HepG2 (cell line): Measurements from ENCODE around the gene AK3. TPM values are rescaled to one million over a fixed set of nuclear protein-coding genes. Genes with fewer than 3 reads are reported as not detected.
A peak's percentile ranks its signal among the peaks of the same experiment; 100 is the strongest.

Source experiments
- AHR ChIP-seq: IDR thresholded peaks from 2 replicates; pipeline ENCODE4 v1.6.1; 2018; ENCODE audit warnings: missing genetic modification reagents, missing compliant biosample characterization
- ARHGAP35 ChIP-seq: sonication (generic); formaldehyde crosslinking; IDR thresholded peaks from 2 replicates; pipeline ENCODE4 v1.9.0; 2022; ENCODE audit warnings: mild to moderate bottlenecking, inconsistent platforms, moderate library complexity, missing genetic modification reagents, borderline replicate concordance
- FOSL2 ChIP-seq: sonication (generic); formaldehyde crosslinking; IDR thresholded peaks from 2 replicates; pipeline ENCODE4 v1.4.0; 2020; ENCODE audit warnings: missing genetic modification reagents
- FOXK1 ChIP-seq: sonication (generic); formaldehyde crosslinking; IDR thresholded peaks from 2 replicates; pipeline ENCODE4 v1.4.0; 2020; ENCODE audit warnings: low read depth, missing genetic modification reagents, borderline replicate concordance
- HOXA7 ChIP-seq: sonication (generic); formaldehyde crosslinking; IDR thresholded peaks from 2 replicates; pipeline ENCODE4 v1.8.1; 2022; ENCODE audit warnings: mild to moderate bottlenecking, missing genetic modification reagents, moderate library complexity
- IKZF4 ChIP-seq: sonication (generic); formaldehyde crosslinking; IDR thresholded peaks from 2 replicates; pipeline ENCODE4 v1.5.1; 2020; ENCODE audit warnings: borderline replicate concordance, mild to moderate bottlenecking, low read depth, missing genetic modification reagents; ENCODE audit errors: not compliant biosample characterization
- JDP2 ChIP-seq: sonication (generic); formaldehyde crosslinking; IDR thresholded peaks from 2 replicates; pipeline ENCODE4 v1.8.1; 2022; ENCODE audit warnings: missing genetic modification reagents, borderline replicate concordance
- KLF11 ChIP-seq: IDR thresholded peaks from 2 replicates; pipeline ENCODE4 v1.6.1; 2016; ENCODE audit warnings: missing compliant biosample characterization
- MED13 ChIP-seq: sonication (generic); formaldehyde crosslinking; IDR thresholded peaks from 2 replicates; pipeline ENCODE4 v1.5.0; 2020; ENCODE audit warnings: missing genetic modification reagents
- PAX8 ChIP-seq: sonication (generic); formaldehyde crosslinking; IDR thresholded peaks from 2 replicates; pipeline ENCODE4 v1.8.0; 2022; ENCODE audit warnings: mild to moderate bottlenecking, missing genetic modification reagents, borderline replicate concordance
- PHF8 ChIP-seq: sonication (generic); formaldehyde crosslinking; IDR thresholded peaks from 2 replicates; pipeline ENCODE4 v1.5.0; 2020; ENCODE audit warnings: missing genetic modification reagents
- SALL1 ChIP-seq: sonication (generic); formaldehyde crosslinking; IDR thresholded peaks from 2 replicates; pipeline ENCODE4 v1.8.0; 2022; ENCODE audit warnings: mild to moderate bottlenecking, missing genetic modification reagents
- XBP1 ChIP-seq: sonication (generic); formaldehyde crosslinking; IDR thresholded peaks from 2 replicates; pipeline ENCODE4 v1.5.0; 2020; ENCODE audit warnings: missing genetic modification reagents
- ZNF264 ChIP-seq: sonication (generic); formaldehyde crosslinking; IDR thresholded peaks from 2 replicates; pipeline ENCODE4 v1.4.0; 2020; ENCODE audit warnings: missing genetic modification reagents
- ZNF430 ChIP-seq: sonication (generic); formaldehyde crosslinking; IDR thresholded peaks from 2 replicates; pipeline ENCODE4 v1.9.0; 2021; ENCODE audit warnings: mild to moderate bottlenecking, missing genetic modification reagents
- ZNF501 ChIP-seq: sonication (generic); formaldehyde crosslinking; IDR thresholded peaks from 2 replicates; pipeline ENCODE4 v1.5.1; 2020; ENCODE audit warnings: mild to moderate bottlenecking, moderate library complexity, missing genetic modification reagents
- ZNF615 ChIP-seq: sonication (generic); formaldehyde crosslinking; IDR thresholded peaks from 2 replicates; pipeline ENCODE4 v1.5.0; 2020; ENCODE audit warnings: mild to moderate bottlenecking, missing genetic modification reagents, borderline replicate concordance
- ZSCAN31 ChIP-seq: sonication (generic); formaldehyde crosslinking; IDR thresholded peaks from 2 replicates; pipeline ENCODE4 v1.5.0; 2020; ENCODE audit warnings: low read depth, mild to moderate bottlenecking, missing genetic modification reagents
- polyA plus RNA-seq, 8 experiments: library from polyadenylated mRNA; depleted of rRNA in 3 of 8; stranded (reverse) in 7 of 8; unstranded in 1 of 8; fragments of >200 nt; fragmentation: Illumina TruSeq in 4 of 8; extraction: Trizol in 4 of 8; gene quantifications; 2 replicates each; pipeline versions ENCODE4 v1.2.1 to v1.2.3, GENCODE V29; 2011 to 2016; ENCODE audit warnings: low read depth in 4 of 8, missing spikeins in 1 of 8, mixed read lengths in 1 of 8; ENCODE audit not compliant: insufficient read depth in 1 of 8
- total RNA-seq, 5 experiments: library from RNA; depleted of rRNA; stranded (reverse); fragments of >200 nt; fragmentation: Illumina TruSeq; extraction: Trizol; gene quantifications; 2 replicates each; pipeline ENCODE4 v1.2.3, GENCODE V29; 2016; ENCODE audit warnings: low read depth in 1 of 5
- TF ChIP-seq, protein P1 (sequence below): sonication (generic); formaldehyde crosslinking; IDR thresholded peaks from 2 replicates; pipeline ENCODE4 v1.4.0; 2020; ENCODE audit warnings: missing genetic modification reagents, low read depth, mild to moderate bottlenecking, borderline replicate concordance
- TF ChIP-seq, protein P2 (sequence below): sonication (generic); formaldehyde crosslinking; IDR thresholded peaks from 2 replicates; pipeline ENCODE4 v1.4.0; 2020; ENCODE audit warnings: missing genetic modification reagents, mild to moderate bottlenecking, borderline replicate concordance
- TF ChIP-seq, protein P3 (sequence below): sonication (generic); formaldehyde crosslinking; IDR thresholded peaks from 2 replicates; pipeline ENCODE4 v1.5.0; 2020; ENCODE audit warnings: missing genetic modification reagents, mild to moderate bottlenecking, borderline replicate concordance
- TF ChIP-seq, protein P4 (sequence below): sonication (generic); formaldehyde crosslinking; IDR thresholded peaks from 2 replicates; pipeline ENCODE4 v1.8.0; 2023; ENCODE audit warnings: mild to moderate bottlenecking, missing genetic modification reagents

AK3 gene
- total and polyA plus RNA-seq, 2 of the 13 experiments (the other 11 are each of a cell fraction or from before 2014, with no cell fraction given) = 76.8 to 109 TPM

DNA sequence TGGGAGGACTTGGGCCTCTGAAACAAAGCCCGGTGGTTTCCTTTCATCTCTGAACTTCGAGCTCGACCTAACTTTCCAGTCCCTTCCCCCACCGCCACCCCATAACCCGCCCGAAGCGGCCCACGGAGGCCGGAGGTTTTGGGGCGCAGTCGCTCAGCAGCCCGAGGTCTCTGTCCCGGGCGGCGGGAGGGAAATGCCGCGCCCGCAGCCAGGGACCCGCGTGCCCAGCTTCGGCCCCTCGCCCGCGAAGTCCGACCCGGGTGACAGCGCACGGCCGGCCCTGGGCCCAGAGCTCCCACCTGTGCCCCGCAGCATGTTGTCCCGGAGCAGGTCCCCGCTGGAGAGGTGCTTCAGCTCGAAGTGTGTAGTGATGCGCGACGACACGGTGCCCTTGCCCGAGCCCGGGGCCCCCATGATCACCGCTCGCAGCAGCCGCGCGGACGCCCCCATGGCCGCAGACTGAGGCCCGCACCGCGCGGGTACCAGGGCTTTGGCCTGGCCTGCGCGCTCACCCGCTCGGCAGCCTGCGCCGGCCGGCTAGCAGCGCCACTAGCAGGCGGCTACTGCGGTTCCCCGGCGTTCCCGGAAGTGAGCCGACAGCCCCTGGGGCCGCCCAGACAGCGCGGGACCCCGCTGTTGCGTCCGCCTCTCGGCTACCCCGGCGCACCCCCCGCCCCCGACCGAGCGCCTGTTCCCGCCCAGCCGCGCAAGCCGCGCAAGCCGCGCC is at the start of gene AK3 (continued):
- TF ChIP-seq, protein P1, sequence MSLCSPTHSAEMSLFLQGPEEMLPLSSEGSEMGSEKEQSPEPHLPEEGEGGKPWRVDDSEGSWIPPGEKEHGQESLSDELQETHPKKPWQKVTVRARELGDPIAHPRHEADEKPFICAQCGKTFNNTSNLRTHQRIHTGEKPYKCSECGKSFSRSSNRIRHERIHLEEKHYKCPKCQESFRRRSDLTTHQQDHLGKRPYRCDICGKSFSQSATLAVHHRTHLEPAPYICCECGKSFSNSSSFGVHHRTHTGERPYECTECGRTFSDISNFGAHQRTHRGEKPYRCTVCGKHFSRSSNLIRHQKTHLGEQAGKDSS (CRISPR knock-in tag) = peak; percentile 73; the same call in 1 of the 2 replicates
- TF ChIP-seq HOXA7 (CRISPR knock-in tag) (no peak), IKZF4 (peak; percentile 92), AHR (CRISPR knock-in tag) (peak; percentile 95), KLF11 (CRISPR knock-in tag) (no peak), PAX8 (CRISPR knock-in tag) (peak; percentile 87; the same call in 1 of the 2 replicates), ZNF264 (CRISPR knock-in tag) (no peak), XBP1 (CRISPR knock-in tag) (no peak; the same call in 1 of the 2 replicates), ZNF501 (CRISPR knock-in tag) (peak; percentile 99), ZNF615 (CRISPR knock-in tag) (no peak), SALL1 (peak; percentile 84), JDP2 (CRISPR knock-in tag) (peak; percentile 56; the same call in 1 of the 2 replicates), PHF8 (CRISPR knock-in tag) (peak; percentile 95), ZNF430 (peak; percentile 84; the same call in 1 of the 2 replicates), ARHGAP35 (CRISPR knock-in tag) (no peak; the same call in 1 of the 2 replicates), FOSL2 (CRISPR knock-in tag) (peak; percentile 33), MED13 (CRISPR knock-in tag) (peak; percentile 78; the same call in 1 of the 2 replicates), FOXK1 (CRISPR knock-in tag) (0 out of 2 replicates have a peak, but pooled peaks have one; percentile 15), ZSCAN31 (CRISPR knock-in tag) (peak; percentile 83)
- TF ChIP-seq, protein P2, sequence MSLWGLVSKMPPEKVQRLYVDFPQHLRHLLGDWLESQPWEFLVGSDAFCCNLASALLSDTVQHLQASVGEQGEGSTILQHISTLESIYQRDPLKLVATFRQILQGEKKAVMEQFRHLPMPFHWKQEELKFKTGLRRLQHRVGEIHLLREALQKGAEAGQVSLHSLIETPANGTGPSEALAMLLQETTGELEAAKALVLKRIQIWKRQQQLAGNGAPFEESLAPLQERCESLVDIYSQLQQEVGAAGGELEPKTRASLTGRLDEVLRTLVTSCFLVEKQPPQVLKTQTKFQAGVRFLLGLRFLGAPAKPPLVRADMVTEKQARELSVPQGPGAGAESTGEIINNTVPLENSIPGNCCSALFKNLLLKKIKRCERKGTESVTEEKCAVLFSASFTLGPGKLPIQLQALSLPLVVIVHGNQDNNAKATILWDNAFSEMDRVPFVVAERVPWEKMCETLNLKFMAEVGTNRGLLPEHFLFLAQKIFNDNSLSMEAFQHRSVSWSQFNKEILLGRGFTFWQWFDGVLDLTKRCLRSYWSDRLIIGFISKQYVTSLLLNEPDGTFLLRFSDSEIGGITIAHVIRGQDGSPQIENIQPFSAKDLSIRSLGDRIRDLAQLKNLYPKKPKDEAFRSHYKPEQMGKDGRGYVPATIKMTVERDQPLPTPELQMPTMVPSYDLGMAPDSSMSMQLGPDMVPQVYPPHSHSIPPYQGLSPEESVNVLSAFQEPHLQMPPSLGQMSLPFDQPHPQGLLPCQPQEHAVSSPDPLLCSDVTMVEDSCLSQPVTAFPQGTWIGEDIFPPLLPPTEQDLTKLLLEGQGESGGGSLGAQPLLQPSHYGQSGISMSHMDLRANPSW (CRISPR knock-in tag) = peak; percentile 73; the same call in 1 of the 2 replicates
- TF ChIP-seq, protein P3, sequence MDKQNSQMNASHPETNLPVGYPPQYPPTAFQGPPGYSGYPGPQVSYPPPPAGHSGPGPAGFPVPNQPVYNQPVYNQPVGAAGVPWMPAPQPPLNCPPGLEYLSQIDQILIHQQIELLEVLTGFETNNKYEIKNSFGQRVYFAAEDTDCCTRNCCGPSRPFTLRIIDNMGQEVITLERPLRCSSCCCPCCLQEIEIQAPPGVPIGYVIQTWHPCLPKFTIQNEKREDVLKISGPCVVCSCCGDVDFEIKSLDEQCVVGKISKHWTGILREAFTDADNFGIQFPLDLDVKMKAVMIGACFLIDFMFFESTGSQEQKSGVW (CRISPR knock-in tag) = no peak
- TF ChIP-seq, protein P4, sequence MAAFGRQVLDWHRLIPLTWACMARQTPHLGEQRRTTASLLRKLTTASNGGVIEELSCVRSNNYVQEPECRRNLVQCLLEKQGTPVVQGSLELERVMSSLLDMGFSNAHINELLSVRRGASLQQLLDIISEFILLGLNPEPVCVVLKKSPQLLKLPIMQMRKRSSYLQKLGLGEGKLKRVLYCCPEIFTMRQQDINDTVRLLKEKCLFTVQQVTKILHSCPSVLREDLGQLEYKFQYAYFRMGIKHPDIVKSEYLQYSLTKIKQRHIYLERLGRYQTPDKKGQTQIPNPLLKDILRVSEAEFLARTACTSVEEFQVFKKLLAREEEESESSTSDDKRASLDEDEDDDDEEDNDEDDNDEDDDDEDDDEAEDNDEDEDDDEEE = peak; percentile 7; the same call in 1 of the 2 replicates
